Tibial nerve (tissue), 4 donors: ENCODE data around the gene FAM83G.

ENCODE experiments used
- EP300 ChIP-seq, 2 donors: sonication (generic); formaldehyde crosslinking; IDR thresholded peaks; one replicate each; pipeline ENCODE4 v1.6.1; 2017; ENCODE audit warnings: antibody characterized with exemption in 2 of 2, mild to moderate bottlenecking in 1 of 2
- POLR2A ChIP-seq, 2 donors: fragments of 450-650 bp; IDR thresholded peaks; one replicate each; pipeline ENCODE4 v1.6.1; 2017; ENCODE audit warnings: antibody characterized with exemption in 2 of 2, mild to moderate bottlenecking in 2 of 2, moderate library complexity in 2 of 2
- TF ChIP-seq, protein P1 (sequence below), 5 experiments: fragments of 200-600 bp in 3 of 5; fragments of 450-650 bp in 2 of 5; sonication (generic) in 3 of 5; IDR thresholded peaks; one replicate each; pipeline ENCODE4 v1.5.1; 2016 to 2019; ENCODE audit warnings: antibody characterized with exemption in 5 of 5, mild to moderate bottlenecking in 3 of 5, moderate library complexity in 2 of 5

DNA sequence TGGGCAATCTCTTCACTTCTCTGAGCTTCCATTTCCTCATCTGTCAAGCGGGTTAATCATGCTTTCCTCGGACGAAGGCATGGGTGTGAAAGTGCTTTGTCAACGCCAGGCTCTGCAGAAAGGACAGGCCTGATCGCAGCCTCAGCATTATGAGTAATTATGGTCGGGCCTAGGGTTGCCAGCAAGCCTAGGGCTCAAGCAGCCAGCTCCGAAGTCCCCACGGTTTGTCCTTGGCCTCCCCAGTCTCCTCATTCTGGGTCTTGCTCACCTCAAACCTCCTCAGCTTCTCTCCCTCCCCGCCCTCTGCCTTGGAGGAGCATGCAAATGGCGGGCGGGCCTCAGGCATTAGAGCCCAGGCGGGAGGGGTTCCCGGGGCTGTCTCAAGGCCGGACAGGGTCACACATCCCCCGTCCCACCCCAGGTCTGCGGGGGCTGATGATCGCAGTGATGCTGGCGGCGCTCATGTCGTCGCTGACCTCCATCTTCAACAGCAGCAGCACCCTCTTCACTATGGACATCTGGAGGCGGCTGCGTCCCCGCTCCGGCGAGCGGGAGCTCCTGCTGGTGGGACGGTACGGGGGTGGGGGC lies 10.2 kb upstream of the FAM83G start:
- TF ChIP-seq POLR2A (IDR thresholded peaks at IDR 0.05) (no peak), EP300 (IDR thresholded peaks at IDR 0.05) (no peak)
- TF ChIP-seq, protein P1, sequence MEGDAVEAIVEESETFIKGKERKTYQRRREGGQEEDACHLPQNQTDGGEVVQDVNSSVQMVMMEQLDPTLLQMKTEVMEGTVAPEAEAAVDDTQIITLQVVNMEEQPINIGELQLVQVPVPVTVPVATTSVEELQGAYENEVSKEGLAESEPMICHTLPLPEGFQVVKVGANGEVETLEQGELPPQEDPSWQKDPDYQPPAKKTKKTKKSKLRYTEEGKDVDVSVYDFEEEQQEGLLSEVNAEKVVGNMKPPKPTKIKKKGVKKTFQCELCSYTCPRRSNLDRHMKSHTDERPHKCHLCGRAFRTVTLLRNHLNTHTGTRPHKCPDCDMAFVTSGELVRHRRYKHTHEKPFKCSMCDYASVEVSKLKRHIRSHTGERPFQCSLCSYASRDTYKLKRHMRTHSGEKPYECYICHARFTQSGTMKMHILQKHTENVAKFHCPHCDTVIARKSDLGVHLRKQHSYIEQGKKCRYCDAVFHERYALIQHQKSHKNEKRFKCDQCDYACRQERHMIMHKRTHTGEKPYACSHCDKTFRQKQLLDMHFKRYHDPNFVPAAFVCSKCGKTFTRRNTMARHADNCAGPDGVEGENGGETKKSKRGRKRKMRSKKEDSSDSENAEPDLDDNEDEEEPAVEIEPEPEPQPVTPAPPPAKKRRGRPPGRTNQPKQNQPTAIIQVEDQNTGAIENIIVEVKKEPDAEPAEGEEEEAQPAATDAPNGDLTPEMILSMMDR (IDR thresholded peaks at IDR 0.05), result no peak
